HEK293T (cell line): ENCODE results near the gene SF3A2.
"Not testable (repeated sequence)": the region's sequence is repeated elsewhere in the genome, so short reads cannot be mapped to it uniquely, and the experiment has no call there.

Experiments
- BHLHE40 ChIP-seq: fragments of 450-650 bp; IDR thresholded peaks from 2 replicates; pipeline ENCODE4 v1.6.1; 2016; ENCODE audit warnings: mild to moderate bottlenecking, moderate library complexity, borderline replicate concordance
- ELF4 ChIP-seq: fragments of 450-650 bp; IDR thresholded peaks from 2 replicates; pipeline ENCODE4 v1.6.1; 2017; ENCODE audit warnings: antibody characterized with exemption
- FOXA1 ChIP-seq: fragments of 450-650 bp; IDR thresholded peaks from 2 replicates; pipeline ENCODE4 v1.6.1; 2016; ENCODE audit warnings: mild to moderate bottlenecking
- FOXK2 ChIP-seq: fragments of 450-650 bp; IDR thresholded peaks from 2 replicates; pipeline ENCODE4 v1.6.1; 2016; ENCODE audit warnings: mild to moderate bottlenecking
- FOXM1 ChIP-seq: fragments of 450-650 bp; IDR thresholded peaks from 2 replicates; pipeline ENCODE4 v1.6.1; 2017; ENCODE audit warnings: mild to moderate bottlenecking, borderline replicate concordance
- HDGF ChIP-seq: fragments of 450-650 bp; IDR thresholded peaks from 2 replicates; pipeline ENCODE4 v1.6.1; 2017; ENCODE audit warnings: antibody characterized with exemption, borderline replicate concordance
- NFRKB ChIP-seq: fragments of 450-650 bp; IDR thresholded peaks from 2 replicates; pipeline ENCODE4 v1.6.1; 2016; ENCODE audit warnings: mild to moderate bottlenecking, moderate library complexity
- SP1 ChIP-seq: fragments of 450-650 bp; IDR thresholded peaks from 2 replicates; pipeline ENCODE4 v1.6.1; 2017
- SUZ12 ChIP-seq: fragments of 450-650 bp; IDR thresholded peaks from 2 replicates; pipeline ENCODE4 v1.6.1; 2016; ENCODE audit warnings: mild to moderate bottlenecking
- TARDBP ChIP-seq: fragments of 450-650 bp; IDR thresholded peaks from 2 replicates; pipeline ENCODE4 v1.6.1; 2016
- ZNF384 ChIP-seq: fragments of 450-650 bp; IDR thresholded peaks from 2 replicates; pipeline ENCODE4 v1.6.1; 2016

DNA sequence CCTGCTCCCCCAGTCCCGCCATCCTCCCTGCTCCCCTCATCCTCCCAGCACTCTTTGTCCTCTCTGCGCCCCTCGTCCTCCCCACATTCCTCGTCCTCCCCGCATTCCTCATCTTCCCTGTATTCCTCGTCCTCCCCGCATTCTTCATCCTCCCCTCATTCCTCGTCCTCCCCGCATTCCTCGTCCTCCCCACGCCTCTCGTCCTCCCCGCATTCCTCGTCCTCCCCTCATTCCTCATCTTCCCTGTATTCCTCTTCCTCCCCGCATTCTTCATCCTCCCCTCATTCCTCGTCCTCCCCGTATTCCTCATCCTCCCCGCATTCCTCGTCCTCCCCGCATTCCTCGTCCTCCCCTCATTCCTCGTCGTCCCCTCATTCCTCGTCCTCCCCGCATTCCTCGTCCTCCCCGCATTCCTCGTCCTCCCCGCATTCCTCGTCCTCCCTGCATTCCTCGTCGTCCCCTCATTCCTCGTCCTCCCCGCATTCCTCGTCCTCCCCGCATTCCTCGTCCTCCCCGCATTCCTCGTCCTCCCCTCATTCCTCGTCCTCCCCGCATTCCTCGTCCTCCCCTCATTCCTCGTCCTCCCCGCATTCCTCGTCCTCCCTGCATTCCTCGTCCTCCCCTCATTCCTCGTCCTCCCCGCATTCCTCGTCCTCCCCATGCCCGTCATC, 35.9 kb upstream of the SF3A2 start:
- not testable (repeated sequence) for TF ChIP-seq FOXA1, SUZ12, NFRKB, FOXK2, ELF4, FOXM1, TARDBP, HDGF, ZNF384, BHLHE40, SP1
